Measurements from ENCODE around the gene SLC35E1. TPM values are rescaled to one million over a fixed set of nuclear protein-coding genes. Genes with fewer than 3 reads are reported as not detected.
A peak's percentile ranks its signal among the peaks of the same experiment; 100 is the strongest.

Gene SLC35E1
- total RNA-seq, result 47.3 TPM
- long read RNA-seq, full-length matches to known transcripts, result 47 of 72 reads
- long read RNA-seq, partial matches to known transcripts, result 8 of 72 reads
- long read RNA-seq, other reads (novel, unspliced or antisense), result 17 of 72 reads

DNA sequence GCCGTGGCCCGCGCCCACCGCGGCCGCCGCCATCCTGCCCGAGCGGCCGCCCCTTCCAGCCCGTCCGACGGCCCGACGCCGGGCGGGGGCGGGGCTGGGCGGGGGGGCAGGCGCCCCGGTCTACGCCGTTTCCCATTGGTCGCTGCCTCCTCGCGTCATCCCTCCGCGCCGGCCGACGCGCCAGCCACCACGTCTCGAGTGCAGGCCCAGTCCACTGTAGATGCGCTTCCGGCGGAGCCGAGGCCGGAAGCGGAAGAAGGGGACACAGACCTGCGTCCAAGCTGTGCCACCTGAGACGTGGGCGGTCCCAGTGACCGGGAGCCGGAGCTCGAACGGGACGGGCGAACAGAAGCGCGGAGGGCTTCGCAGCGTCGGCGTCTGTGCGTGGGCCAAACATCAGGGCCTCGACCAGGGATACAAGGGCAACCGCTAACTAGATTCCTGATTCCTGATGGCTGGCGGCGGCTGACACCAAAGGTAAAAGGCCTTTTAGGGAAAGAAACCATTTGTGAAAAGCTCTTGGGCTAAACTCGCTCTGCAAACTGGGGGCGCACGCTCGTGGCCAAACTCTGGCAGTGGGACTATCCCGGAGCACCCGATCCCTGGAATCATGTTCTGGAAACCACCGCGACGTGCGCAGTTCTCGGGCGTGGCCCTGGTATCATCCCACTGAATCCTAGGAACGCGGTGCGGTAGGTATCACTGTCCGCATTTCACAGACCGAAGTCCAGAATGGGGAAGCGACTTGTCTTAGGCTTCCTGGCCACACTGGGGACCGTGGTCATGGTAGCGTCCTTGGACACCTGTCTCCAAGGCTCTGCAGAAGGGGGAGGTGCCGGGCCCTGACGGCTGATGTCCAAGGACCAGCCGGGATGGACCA is at the start of gene SLC35E1:
SLC35E1 (minus strand) TSS at position 84 of the 880 bp plus-strand sequence; CDS start at position 33, 51 bp downstream.
- peaks cover 52% of the 10 kb centered on the region for H3K4me1 ChIP-seq
- intact Hi-C loops (cut with DNase I), result no loop called here
- TF ChIP-seq, protein P1, sequence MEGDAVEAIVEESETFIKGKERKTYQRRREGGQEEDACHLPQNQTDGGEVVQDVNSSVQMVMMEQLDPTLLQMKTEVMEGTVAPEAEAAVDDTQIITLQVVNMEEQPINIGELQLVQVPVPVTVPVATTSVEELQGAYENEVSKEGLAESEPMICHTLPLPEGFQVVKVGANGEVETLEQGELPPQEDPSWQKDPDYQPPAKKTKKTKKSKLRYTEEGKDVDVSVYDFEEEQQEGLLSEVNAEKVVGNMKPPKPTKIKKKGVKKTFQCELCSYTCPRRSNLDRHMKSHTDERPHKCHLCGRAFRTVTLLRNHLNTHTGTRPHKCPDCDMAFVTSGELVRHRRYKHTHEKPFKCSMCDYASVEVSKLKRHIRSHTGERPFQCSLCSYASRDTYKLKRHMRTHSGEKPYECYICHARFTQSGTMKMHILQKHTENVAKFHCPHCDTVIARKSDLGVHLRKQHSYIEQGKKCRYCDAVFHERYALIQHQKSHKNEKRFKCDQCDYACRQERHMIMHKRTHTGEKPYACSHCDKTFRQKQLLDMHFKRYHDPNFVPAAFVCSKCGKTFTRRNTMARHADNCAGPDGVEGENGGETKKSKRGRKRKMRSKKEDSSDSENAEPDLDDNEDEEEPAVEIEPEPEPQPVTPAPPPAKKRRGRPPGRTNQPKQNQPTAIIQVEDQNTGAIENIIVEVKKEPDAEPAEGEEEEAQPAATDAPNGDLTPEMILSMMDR (IDR thresholded peaks at IDR 0.05), result no peak
- H3K9me3 ChIP-seq, result no peaks in the 10 kb centered on the region
- no peaks in the 10 kb centered on the region for H3K27me3 ChIP-seq (ENCODE audit: low read depth)
- H3K36me3 ChIP-seq, result peaks cover 60% of the 10 kb centered on the region
- ATAC-seq (peak; percentile 93 to 95), DNase-seq (peak; percentile 97)
- H3K4me3 ChIP-seq, result peak within 1 kb of the TSS; percentile 73
- H3K27ac ChIP-seq, result peak within 1 kb of the TSS; percentile 89

DNA sequence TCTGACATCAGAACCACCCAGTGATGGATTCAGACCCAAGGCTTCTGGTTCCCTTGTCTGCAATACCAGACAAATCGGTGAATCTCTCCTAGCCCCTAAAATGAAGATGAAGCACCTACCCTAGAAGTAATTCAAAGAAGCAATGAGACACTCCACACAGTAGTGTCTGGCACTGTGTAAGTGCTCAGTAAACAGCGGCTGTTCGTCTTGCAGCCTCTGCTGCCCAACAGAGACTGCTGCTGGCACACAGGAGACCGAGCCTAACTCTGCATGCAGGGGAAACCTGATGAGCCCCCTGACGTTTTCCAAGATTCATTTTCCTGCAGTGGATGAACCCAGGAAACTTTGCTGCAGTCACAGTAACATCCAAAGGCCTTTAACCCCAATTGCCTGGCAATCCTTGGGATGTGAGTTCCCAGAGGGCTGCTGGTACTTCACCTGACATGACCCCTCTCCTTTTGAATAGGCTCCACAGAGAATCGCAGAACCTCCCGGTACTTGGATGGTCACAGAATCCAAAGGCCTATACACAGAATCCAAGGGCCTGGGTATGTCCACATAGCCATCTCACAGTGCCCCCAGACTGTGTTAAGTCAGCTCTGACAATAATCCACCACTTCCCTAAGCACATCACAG is 49.1 kb upstream of the SLC35E1 start:
- TF ChIP-seq, protein P1 (IDR thresholded peaks at IDR 0.05), result no peak
- H3K27me3 ChIP-seq (ENCODE audit: low read depth), result no peaks in the 10 kb centered on the region
- H3K27ac ChIP-seq, result no peak overlapping the region
- peaks cover 71% of the 10 kb centered on the region for H3K4me1 ChIP-seq
- H3K9me3 ChIP-seq, result no peaks in the 10 kb centered on the region
- intact Hi-C loops (cut with DNase I), result no loop called here
- H3K4me3 ChIP-seq, result no peak overlapping the region
- no peak for DNase-seq
- peaks cover 19% of the 10 kb centered on the region for H3K36me3 ChIP-seq
- ATAC-seq, result no peak

DNA sequence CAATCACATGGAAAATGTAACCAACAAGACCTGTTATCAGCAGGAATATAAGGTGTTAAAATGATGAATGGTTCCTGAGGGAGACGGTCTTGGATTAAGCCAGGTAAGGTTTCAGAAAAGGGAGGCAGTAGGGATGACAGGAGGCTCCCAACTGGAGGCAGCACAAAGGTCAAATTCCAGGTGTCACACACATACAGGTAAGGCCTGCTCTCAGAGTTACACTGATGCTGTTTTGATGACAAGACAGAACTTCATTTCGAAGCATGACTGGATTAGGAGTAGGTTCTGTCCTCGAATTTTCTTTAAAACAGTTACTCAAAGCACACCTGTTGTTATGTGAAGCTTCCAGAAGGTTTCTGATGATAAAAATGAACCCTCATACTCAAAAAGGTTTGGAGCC is 48.4 kb upstream of the SLC35E1 start:
- no peak for ATAC-seq
- TF ChIP-seq, protein P1 (IDR thresholded peaks at IDR 0.05), result no peak

DNA sequence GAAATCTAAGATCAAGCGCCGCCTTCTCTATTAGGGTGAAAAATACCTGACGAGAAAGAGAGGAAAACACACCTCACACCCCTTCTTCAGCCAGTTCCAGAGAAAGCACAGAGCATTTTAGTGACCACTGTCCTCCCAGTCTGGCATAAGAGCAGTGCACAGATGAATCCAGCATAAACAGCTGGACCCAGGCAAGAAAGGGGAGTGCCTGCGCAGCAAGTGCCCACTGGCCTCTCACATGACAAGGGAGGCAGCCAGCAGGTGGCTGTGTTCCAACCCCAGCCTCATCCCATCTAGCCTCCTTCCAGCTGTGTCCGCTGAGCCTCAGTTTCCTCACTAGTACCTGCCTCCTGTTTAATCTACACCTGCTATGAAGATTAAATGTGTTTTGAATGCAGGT is 47.8 kb upstream of the SLC35E1 start:
- peak overlapping the region; percentile 28 for H3K27ac ChIP-seq
- H3K36me3 ChIP-seq, result peaks cover 19% of the 10 kb centered on the region
- no peaks in the 10 kb centered on the region for H3K27me3 ChIP-seq (ENCODE audit: low read depth)
- no peak for DNase-seq
- TF ChIP-seq, protein P1 (IDR thresholded peaks at IDR 0.05), result no peak
- no peak for ATAC-seq
- no peaks in the 10 kb centered on the region for H3K9me3 ChIP-seq
- peaks cover 60% of the 10 kb centered on the region for H3K4me1 ChIP-seq
- no peak overlapping the region for H3K4me3 ChIP-seq
- intact Hi-C loops (cut with DNase I), result no loop called here

More for the DNA sequence above, 48.4 kb upstream of the SLC35E1 start:
- H3K27ac ChIP-seq, result no peak overlapping the region
- no peak overlapping the region for H3K4me3 ChIP-seq
- intact Hi-C loops (cut with DNase I), result no loop called here
- H3K27me3 ChIP-seq (ENCODE audit: low read depth), result no peaks in the 10 kb centered on the region
- peaks cover 64% of the 10 kb centered on the region for H3K4me1 ChIP-seq
- peaks cover 19% of the 10 kb centered on the region for H3K36me3 ChIP-seq
- H3K9me3 ChIP-seq, result no peaks in the 10 kb centered on the region
- no peak for DNase-seq

DNA sequence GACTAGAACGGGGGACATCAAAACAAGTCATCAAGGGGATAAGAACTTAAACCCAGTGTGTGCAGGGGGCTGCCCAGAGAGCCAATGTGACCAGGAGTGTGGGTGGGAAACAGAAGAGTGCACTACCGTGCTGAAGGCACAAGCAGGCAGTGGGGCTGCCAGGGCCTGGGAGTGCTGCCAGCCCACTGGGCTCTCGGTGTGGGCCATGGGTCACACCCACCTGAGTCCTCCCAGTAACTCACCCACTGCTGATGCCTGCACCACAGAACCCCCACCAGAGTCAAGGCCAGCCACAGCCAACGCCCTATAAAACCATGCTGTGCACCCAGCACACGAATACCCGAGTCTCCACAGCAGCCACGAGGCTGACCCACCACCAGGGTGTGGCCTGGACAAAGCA is 47.2 kb upstream of the SLC35E1 start:
- TF ChIP-seq, protein P1 (IDR thresholded peaks at IDR 0.05), result no peak
- DNase-seq, result peak; percentile 52
- Histone ChIP-seq H3K36me3 (peaks cover 16% of the 10 kb centered on the region), H3K27me3 (ENCODE audit: low read depth) (no peaks in the 10 kb centered on the region), H3K27ac (peak overlapping the region; percentile 28), H3K9me3 (no peaks in the 10 kb centered on the region), H3K4me1 (peaks cover 60% of the 10 kb centered on the region), H3K4me3 (no peak overlapping the region)
- ATAC-seq, result peak; percentile 55 to 61
- intact Hi-C loops (cut with DNase I), result no loop called here

Data from lower lobe of right lung (tissue), 2 donors.